ENCODE data around the gene ZNF407. TPM values are rescaled to one million over a fixed set of nuclear protein-coding genes. Genes with fewer than 3 reads are reported as not detected.

ZNF407 gene
- total RNA-seq, 2 experiments from 2014 or later, result 11.7 to 13.4 TPM

GRCh38 chr18:74799542-74799941 is 201.9 kb downstream of the ZNF407 start:
- no peak for DNase-seq
- no peaks in the 10 kb centered on the region for H3K27me3 Mint-ChIP-seq
- H3K9me3 Mint-ChIP-seq, result no peaks in the 10 kb centered on the region
- POLR2A ChIA-PET, result no interaction called here
- peaks cover 22% of the 10 kb centered on the region for H3K4me1 Mint-ChIP-seq
- CTCF ChIA-PET, result no interaction called here
- H3K36me3 Mint-ChIP-seq (ENCODE audit: low read depth), result no peaks in the 10 kb centered on the region
- H3K4me3 Mint-ChIP-seq, result no peak overlapping the region
- H3K27ac Mint-ChIP-seq, result no peak overlapping the region

- ChIA-PET CTCF (no interaction called here), POLR2A (no interaction called here)
- H3K9me3 Mint-ChIP-seq, result no peaks in the 10 kb centered on the region
- no peaks in the 10 kb centered on the region for H3K27me3 Mint-ChIP-seq
- H3K36me3 Mint-ChIP-seq (ENCODE audit: low read depth), result no peaks in the 10 kb centered on the region
- H3K4me1 Mint-ChIP-seq, result peaks cover 22% of the 10 kb centered on the region
- no peak overlapping the region for H3K27ac Mint-ChIP-seq
- H3K4me3 Mint-ChIP-seq, result no peak overlapping the region
- no peak for DNase-seq
Observed at GRCh38 chr18:74800098-74800497, 202.4 kb downstream of the ZNF407 start.

- DNase-seq, result no peak
- ChIA-PET CTCF (no interaction called here), POLR2A (no interaction called here)
- H3K27me3 Mint-ChIP-seq, result no peaks in the 10 kb centered on the region
- peaks cover 13% of the 10 kb centered on the region for H3K4me1 Mint-ChIP-seq
- no peaks in the 10 kb centered on the region for H3K36me3 Mint-ChIP-seq (ENCODE audit: low read depth)
- no peak overlapping the region for H3K4me3 Mint-ChIP-seq
- no peak overlapping the region for H3K27ac Mint-ChIP-seq
- H3K9me3 Mint-ChIP-seq, result no peaks in the 10 kb centered on the region
Observed at GRCh38 chr18:74803117-74803516, 205.4 kb downstream of the ZNF407 start.

GRCh38 chr18:74803769-74804168 is 206.1 kb downstream of the ZNF407 start:
- CTCF ChIA-PET, result no interaction called here
- Mint-ChIP-seq H3K27me3 (no peaks in the 10 kb centered on the region), H3K36me3 (ENCODE audit: low read depth) (no peaks in the 10 kb centered on the region)

GRCh38 chr18:74804677-74805076 is 207.0 kb downstream of the ZNF407 start:
- no peaks in the 10 kb centered on the region for H3K36me3 Mint-ChIP-seq (ENCODE audit: low read depth)
- CTCF ChIA-PET, result interaction anchor here (0.6 kb wide), 1 partner anchor 31 kb away, joined by 3 read pairs; no protein-coding TSS in a partner anchor
- no peak overlapping the region for H3K27ac Mint-ChIP-seq
- POLR2A ChIA-PET, result no interaction called here
- no peak for DNase-seq
- H3K4me1 Mint-ChIP-seq, result peaks cover 8% of the 10 kb centered on the region
- no peaks in the 10 kb centered on the region for H3K27me3 Mint-ChIP-seq
- H3K4me3 Mint-ChIP-seq, result no peak overlapping the region
- no peaks in the 10 kb centered on the region for H3K9me3 Mint-ChIP-seq

More at GRCh38 chr18:74803769-74804168, 206.1 kb downstream of the ZNF407 start:
- no peaks in the 10 kb centered on the region for H3K9me3 Mint-ChIP-seq
- POLR2A ChIA-PET, result no interaction called here
- DNase-seq, result no peak
- H3K4me3 Mint-ChIP-seq, result no peak overlapping the region
- peaks cover 8% of the 10 kb centered on the region for H3K4me1 Mint-ChIP-seq
- no peak overlapping the region for H3K27ac Mint-ChIP-seq

- DNase-seq, result no peak
- no peaks in the 10 kb centered on the region for H3K9me3 Mint-ChIP-seq
- CTCF ChIA-PET, result no interaction called here
- H3K36me3 Mint-ChIP-seq (ENCODE audit: low read depth), result no peaks in the 10 kb centered on the region
- POLR2A ChIA-PET, result interaction anchor here (0.7 kb wide), 1 partner anchor 10 kb away, joined by 3 read pairs; no protein-coding TSS in a partner anchor
- H3K27ac Mint-ChIP-seq, result no peak overlapping the region
- H3K27me3 Mint-ChIP-seq, result no peaks in the 10 kb centered on the region
- no peak overlapping the region for H3K4me3 Mint-ChIP-seq
- peaks cover 8% of the 10 kb centered on the region for H3K4me1 Mint-ChIP-seq
Observed at GRCh38 chr18:74806073-74806472, 208.4 kb downstream of the ZNF407 start.

- no peak overlapping the region for H3K27ac Mint-ChIP-seq
- ChIA-PET CTCF (no interaction called here), POLR2A (no interaction called here)
- no peaks in the 10 kb centered on the region for H3K36me3 Mint-ChIP-seq (ENCODE audit: low read depth)
- no peaks in the 10 kb centered on the region for H3K27me3 Mint-ChIP-seq
- no peak for DNase-seq
- peaks cover 8% of the 10 kb centered on the region for H3K4me1 Mint-ChIP-seq
- H3K9me3 Mint-ChIP-seq, result no peaks in the 10 kb centered on the region
- H3K4me3 Mint-ChIP-seq, result no peak overlapping the region
Observed at GRCh38 chr18:74806700-74807416, 209.2 kb downstream of the ZNF407 start.

- Mint-ChIP-seq H3K9me3 (peaks cover 3% of the 10 kb centered on the region), H3K27me3 (no peaks in the 10 kb centered on the region), H3K27ac (no peak overlapping the region), H3K36me3 (ENCODE audit: low read depth) (peaks cover 7% of the 10 kb centered on the region), H3K4me1 (no peaks in the 10 kb centered on the region), H3K4me3 (no peak overlapping the region)
- POLR2A ChIA-PET, result no interaction called here
- no peak for DNase-seq
- CTCF ChIA-PET, result no interaction called here
Observed at GRCh38 chr18:74817576-74817975, 219.9 kb downstream of the ZNF407 start.

GRCh38 chr18:74818516-74819175 is 221.0 kb downstream of the ZNF407 start:
- Mint-ChIP-seq H3K9me3 (peaks cover 3% of the 10 kb centered on the region), H3K27ac (no peak overlapping the region), H3K4me1 (no peaks in the 10 kb centered on the region), H3K27me3 (no peaks in the 10 kb centered on the region), H3K36me3 (ENCODE audit: low read depth) (peaks cover 13% of the 10 kb centered on the region), H3K4me3 (no peak overlapping the region)
- no peak for DNase-seq
- ChIA-PET POLR2A (no interaction called here), CTCF (interaction anchor here (0.6 to 1.6 kb wide), 4 partner anchors 14 to 287 kb away, joined by 3 to 4 read pairs (median 3); no protein-coding TSS in a partner anchor)

GRCh38 chr18:74819433-74820059 is 221.9 kb downstream of the ZNF407 start:
- no peak overlapping the region for H3K27ac Mint-ChIP-seq
- H3K4me1 Mint-ChIP-seq, result no peaks in the 10 kb centered on the region
- H3K27me3 Mint-ChIP-seq, result no peaks in the 10 kb centered on the region
- H3K36me3 Mint-ChIP-seq (ENCODE audit: low read depth), result peaks cover 16% of the 10 kb centered on the region
- no peak for DNase-seq
- no peak overlapping the region for H3K4me3 Mint-ChIP-seq
- peaks cover 3% of the 10 kb centered on the region for H3K9me3 Mint-ChIP-seq
- CTCF ChIA-PET, result interaction anchor here (0.8 to 1.6 kb wide), 5 partner anchors 11 to 596 kb away, joined by 3 read pairs; no protein-coding TSS in a partner anchor
- POLR2A ChIA-PET, result no interaction called here

GRCh38 chr18:74820160-74820780 is 222.6 kb downstream of the ZNF407 start:
- Mint-ChIP-seq H3K27me3 (no peaks in the 10 kb centered on the region), H3K36me3 (ENCODE audit: low read depth) (peaks cover 16% of the 10 kb centered on the region), H3K9me3 (peaks cover 3% of the 10 kb centered on the region), H3K4me3 (no peak overlapping the region), H3K4me1 (no peaks in the 10 kb centered on the region), H3K27ac (no peak overlapping the region)
- ChIA-PET CTCF (interaction anchor here (0.8 to 1.6 kb wide), 5 partner anchors 12 to 595 kb away, joined by 3 read pairs; no protein-coding TSS in a partner anchor), POLR2A (no interaction called here)
- no peak for DNase-seq

- ChIA-PET POLR2A (no interaction called here), CTCF (no interaction called here)
- Mint-ChIP-seq H3K36me3 (ENCODE audit: low read depth) (peaks cover 16% of the 10 kb centered on the region), H3K27me3 (no peaks in the 10 kb centered on the region), H3K9me3 (peaks cover 3% of the 10 kb centered on the region), H3K27ac (no peak overlapping the region), H3K4me3 (no peak overlapping the region), H3K4me1 (no peaks in the 10 kb centered on the region)
- no peak for DNase-seq
Observed at GRCh38 chr18:74825460-74825859, 227.8 kb downstream of the ZNF407 start.

- no peak overlapping the region for H3K27ac Mint-ChIP-seq
- H3K9me3 Mint-ChIP-seq, result no peaks in the 10 kb centered on the region
- no peaks in the 10 kb centered on the region for H3K27me3 Mint-ChIP-seq
- peaks cover 12% of the 10 kb centered on the region for H3K36me3 Mint-ChIP-seq (ENCODE audit: low read depth)
- no peak overlapping the region for H3K4me3 Mint-ChIP-seq
- POLR2A ChIA-PET, result no interaction called here
- no peaks in the 10 kb centered on the region for H3K4me1 Mint-ChIP-seq
- CTCF ChIA-PET, result no interaction called here
- DNase-seq, result no peak
Observed at GRCh38 chr18:74826572-74826971, 228.9 kb downstream of the ZNF407 start.
